HCT116 (cell line): Measurements from ENCODE around the gene RSRC1. TPM values are rescaled to one million over a fixed set of nuclear protein-coding genes. Genes with fewer than 3 reads are reported as not detected.
A peak's percentile ranks its signal among the peaks of the same experiment; 100 is the strongest.

ENCODE experiments used
- ATAC-seq: fragments of 200-7000 bp; cut with Tn5 transposase; 2 replicates; pipeline ENCODE4 v1.9.1; 2020; ENCODE audit warnings: mild to moderate bottlenecking, moderate library complexity
- BruUV-seq: library from RNA; stranded (reverse); fragments of 400-500 nt; replicated peaks from 2 replicates; lab custom pipeline; 2021; lab: Mats Ljungman, UMichigan
- CTCF ChIA-PET: fragments of 300-600 bp; sonication (Branson Sonifier 250); formaldehyde crosslinking; loops from one replicate; lab custom pipeline; 2021; ENCODE audit warnings: antibody characterized with exemption; lab: Charles Lee
- POLR2A ChIA-PET: fragments of 300-600, 350-600 bp; sonication (Branson Sonifier 250); formaldehyde crosslinking; loops from one replicate; lab custom pipeline; 2021; ENCODE audit warnings: antibody characterized with exemption; lab: Charles Lee
- RAD21 ChIA-PET, 2 experiments: fragments of 300-600 bp; sonication (Branson Sonifier 250); formaldehyde crosslinking; loops; one replicate each; lab custom pipeline; 2023; ENCODE audit warnings: low total read pairs in 2 of 2; ENCODE audit not compliant: uncharacterized antibody in 2 of 2, unreplicated experiment in 2 of 2, low non-redundant PET in 1 of 2; lab: Charles Lee
- DNase-seq: peaks from one replicate; pipeline ENCODE4 v3.0.0-alpha.2; 2010; ENCODE audit warnings: low read depth, low spot score
- H2AFZ ChIP-seq: fragments of 200-600 bp; shearing (Covaris generic), sonication (generic); 2 replicates; pipeline ENCODE4 v1.6.1; 2017; ENCODE audit warnings: low read depth, mixed run types, mixed read lengths, antibody characterized with exemption, low read length; ENCODE audit not compliant: poor library complexity, severe bottlenecking
- H3K27ac ChIP-seq: 2 replicates; pipeline ENCODE4 v1.5.1; 2012; ENCODE audit warnings: low read depth, low read length
- H3K27me3 ChIP-seq: fragments of 200-600 bp; sonication (generic); 2 replicates; pipeline ENCODE4 v1.6.1; 2016; ENCODE audit warnings: mixed run types, low read length, mixed read lengths; ENCODE audit not compliant: insufficient read depth
- H3K36me3 ChIP-seq, 2 experiments: fragments of 200-500 bp in 1 of 2; fragments of 200-600 bp in 1 of 2; sonication (Bioruptor generic) in 1 of 2; sonication (generic) in 1 of 2; 2 replicates each; pipeline versions ENCODE4 v1.5.1 to v1.6.1; 2014 to 2016; ENCODE audit warnings: low read length in 2 of 2, inconsistent platforms in 1 of 2, mixed read lengths in 1 of 2, mixed run types in 1 of 2; ENCODE audit not compliant: insufficient read depth in 2 of 2, control insufficient read depth in 1 of 2
- H3K4me1 ChIP-seq, 2 experiments: fragments of 200-600 bp in 1 of 2; sonication (generic) in 1 of 2; 2 replicates each; pipeline versions ENCODE4 v1.5.1 to v1.6.1; 2012 to 2017; ENCODE audit warnings: low read length in 2 of 2, inconsistent platforms in 1 of 2, mild to moderate bottlenecking in 1 of 2, mixed read lengths in 1 of 2, mixed run types in 1 of 2, moderate library complexity in 1 of 2; ENCODE audit not compliant: insufficient read depth in 2 of 2, control insufficient read depth in 1 of 2
- H3K4me2 ChIP-seq: fragments of 200-600 bp; sonication (generic); 2 replicates; pipeline ENCODE4 v1.6.1; 2017; ENCODE audit warnings: mixed run types, low read length, mixed read lengths
- H3K4me3 ChIP-seq, 2 experiments: fragments of 200-600 bp in 1 of 2; sonication (generic) in 1 of 2; replicated peaks in 1 of 2; 2 replicates each; pipeline ENCODE4 v1.5.1; 2011 to 2016; ENCODE audit warnings: low read length in 2 of 2, control low read depth in 1 of 2, low read depth in 1 of 2, mild to moderate bottlenecking in 1 of 2, mixed read lengths in 1 of 2, mixed run types in 1 of 2
- H3K79me2 ChIP-seq: fragments of 200-600 bp; sonication (generic); 2 replicates; pipeline ENCODE4 v1.6.1; 2017; ENCODE audit warnings: mild to moderate bottlenecking, mixed run types, low read length, moderate library complexity, mixed read lengths; ENCODE audit not compliant: insufficient read depth
- H3K9ac ChIP-seq: fragments of 200-600 bp; sonication (generic); 2 replicates; pipeline ENCODE4 v1.6.1; 2016; ENCODE audit warnings: low read length, mixed read lengths
- H3K9me2 ChIP-seq: fragments of 200-600 bp; sonication (generic), shearing (Covaris generic); 2 replicates; pipeline ENCODE4 v1.6.1; 2017; ENCODE audit warnings: mixed run types, mild to moderate bottlenecking, moderate library complexity; ENCODE audit not compliant: insufficient read depth
- H3K9me3 ChIP-seq, 2 experiments: fragments of 200-500 bp in 1 of 2; fragments of 200-600 bp in 1 of 2; sonication (Bioruptor generic) in 1 of 2; sonication (generic) in 1 of 2; 2 replicates each; pipeline ENCODE4 v1.6.1; 2014 to 2017; ENCODE audit warnings: low read length in 2 of 2, mixed read lengths in 2 of 2, inconsistent platforms in 1 of 2, low read depth in 1 of 2, mild to moderate bottlenecking in 1 of 2, mixed run types in 1 of 2, moderate library complexity in 1 of 2; ENCODE audit not compliant: control insufficient read depth in 1 of 2, insufficient read depth in 1 of 2
- H4K20me1 ChIP-seq: fragments of 200-600 bp; sonication (generic), shearing (Covaris generic); 2 replicates; pipeline ENCODE4 v1.6.1; 2017; ENCODE audit warnings: mixed run types, mild to moderate bottlenecking, moderate library complexity; ENCODE audit not compliant: insufficient read depth
- CBX3 ChIP-seq: IDR thresholded peaks from 2 replicates; pipeline ENCODE4 v1.6.1; 2012; ENCODE audit warnings: low read depth
- EZH2phosphoT487 ChIP-seq: fragments of 200-600 bp; IDR thresholded peaks from 2 replicates; pipeline ENCODE4 v1.6.1; 2018; ENCODE audit warnings: antibody characterized with exemption, borderline replicate concordance
- FOSL1 ChIP-seq: IDR thresholded peaks from 2 replicates; pipeline ENCODE4 v1.6.1; 2012; ENCODE audit warnings: low read depth
- SP1 ChIP-seq: IDR thresholded peaks from 2 replicates; pipeline ENCODE4 v1.6.1; 2012; ENCODE audit warnings: low read depth
- ZFX ChIP-seq: fragments of 450-650 bp; IDR thresholded peaks from 2 replicates; pipeline ENCODE4 v1.6.1; 2017
- intact Hi-C: fragments of 100-400 bp; cut with micrococcal nuclease; formaldehyde crosslinking; loops from 2 replicates; pipeline ENCODE4 v1.10.0; 2022
- total RNA-seq: library from RNA; stranded (reverse); gene quantifications from one replicate; pipeline ENCODE4 v1.2.1, GENCODE V29; 2021; ENCODE audit not compliant: unreplicated experiment

The RSRC1 gene
- total RNA-seq, 1 experiment from 2014 or later, result 37.1 TPM

- no peak overlapping the region for H3K4me2 ChIP-seq
- POLR2A ChIA-PET, result no interaction called here
- CTCF ChIA-PET, result interaction anchor here (1.0 kb wide), 1 partner anchor 22 kb away, joined by 3 read pairs; no protein-coding TSS in a partner anchor
- H3K27ac ChIP-seq, result no peak overlapping the region
- no peaks in the 10 kb centered on the region for H3K9me3 ChIP-seq
- H3K27me3 ChIP-seq, result no peaks in the 10 kb centered on the region
- TF ChIP-seq EZH2phosphoT487, result no peak
- H3K4me3 ChIP-seq, result no peak overlapping the region
- H2AFZ ChIP-seq, result no peak overlapping the region
- no TSS peak for BruUV-seq
- DNase-seq (no peak), ATAC-seq (no peak)
- no peaks in the 10 kb centered on the region for H3K9me2 ChIP-seq
- H4K20me1 ChIP-seq, result no peaks in the 10 kb centered on the region
- H3K79me2 ChIP-seq, result no peaks in the 10 kb centered on the region
- RAD21 ChIA-PET, result no interaction called here
- H3K4me1 ChIP-seq, result peaks cover 3 to 15% of the 10 kb centered on the region in 2 experiments; a peak in 3 of 4 replicates
- intact Hi-C loops, result no loop called here
- no peak overlapping the region for H3K9ac ChIP-seq
- H3K36me3 ChIP-seq, result no peaks in the 10 kb centered on the region
Measured at GRCh38 chr3:158456114-158456513, 346.2 kb downstream of the RSRC1 start.

GRCh38 chr3:158458464-158458863 is 348.6 kb downstream of the RSRC1 start:
- CTCF ChIA-PET, result no interaction called here

More at GRCh38 chr3:158458464-158458863, 348.6 kb downstream of the RSRC1 start:
- no peaks in the 10 kb centered on the region for H3K27me3 ChIP-seq
- peaks cover 3 to 15% of the 10 kb centered on the region in 2 experiments; a peak in 3 of 4 replicates for H3K4me1 ChIP-seq
- no peaks in the 10 kb centered on the region for H3K9me3 ChIP-seq
- no peaks in the 10 kb centered on the region for H4K20me1 ChIP-seq
- no peak overlapping the region for H2AFZ ChIP-seq
- no TSS peak for BruUV-seq
- TF ChIP-seq FOSL1 (0 out of 2 replicates have a peak, but pooled peaks have one; percentile 17), ZFX (no peak), CBX3 (no peak), SP1 (0 out of 2 replicates have a peak, but pooled peaks have one; percentile 24)
- H3K27ac ChIP-seq, result no peak overlapping the region
- intact Hi-C loops, result no loop called here
- ChIA-PET RAD21 (no interaction called here), POLR2A (no interaction called here)
- H3K9me2 ChIP-seq, result no peaks in the 10 kb centered on the region
- no peaks in the 10 kb centered on the region for H3K79me2 ChIP-seq
- no peak for ATAC-seq
- H3K36me3 ChIP-seq, result no peaks in the 10 kb centered on the region
- no peak overlapping the region for H3K9ac ChIP-seq
- DNase-seq, result no peak
- H3K4me3 ChIP-seq, result no peak overlapping the region
- H3K4me2 ChIP-seq, result peak overlapping the region; percentile 49
